H7 (cell line): ENCODE results near the gene GPC5. TPM values are rescaled to one million over a fixed set of nuclear protein-coding genes. Genes with fewer than 3 reads are reported as not detected.

ENCODE experiments used
- DNase-seq: peaks from one replicate; pipeline ENCODE4 v3.0.0; 2012
- H3K27me3 ChIP-seq: 2 replicates; pipeline ENCODE4 v1.6.0; 2011; ENCODE audit warnings: mild to moderate bottlenecking, low read length; ENCODE audit not compliant: control insufficient read depth, insufficient read depth
- H3K36me3 ChIP-seq: replicated peaks from 2 replicates; pipeline ENCODE4 v1.5.1; 2011; ENCODE audit warnings: low read length; ENCODE audit not compliant: control insufficient read depth, insufficient read depth
- H3K4me3 ChIP-seq: 2 replicates; pipeline ENCODE4 v1.5.1; 2011; ENCODE audit warnings: low read depth, mild to moderate bottlenecking, control low read depth, low read length, moderate library complexity; ENCODE audit not compliant: insufficient read depth
- total RNA-seq: library from RNA; depleted of rRNA; stranded (reverse); fragments of >200 nt; shearing (Covaris generic); gene quantifications from 2 replicates; pipeline ENCODE4 v1.2.3, GENCODE V29; 2014

GPC5 gene
- total RNA-seq, 1 experiment from 2014 or later, result 0.07 TPM

- H3K36me3 ChIP-seq, result no peaks in the 10 kb centered on the region
- no peak overlapping the region for H3K4me3 ChIP-seq
- no peaks in the 10 kb centered on the region for H3K27me3 ChIP-seq
- no peak for DNase-seq
These were observed 318.1 kb downstream of the GPC5 start for GRCh38 chr13:91716436-91717065.

GRCh38 chr13:91719033-91719432 lies 320.6 kb downstream of the GPC5 start:
- Histone ChIP-seq H3K27me3 (no peaks in the 10 kb centered on the region), H3K36me3 (no peaks in the 10 kb centered on the region), H3K4me3 (no peak overlapping the region)
- DNase-seq, result no peak

DNA sequence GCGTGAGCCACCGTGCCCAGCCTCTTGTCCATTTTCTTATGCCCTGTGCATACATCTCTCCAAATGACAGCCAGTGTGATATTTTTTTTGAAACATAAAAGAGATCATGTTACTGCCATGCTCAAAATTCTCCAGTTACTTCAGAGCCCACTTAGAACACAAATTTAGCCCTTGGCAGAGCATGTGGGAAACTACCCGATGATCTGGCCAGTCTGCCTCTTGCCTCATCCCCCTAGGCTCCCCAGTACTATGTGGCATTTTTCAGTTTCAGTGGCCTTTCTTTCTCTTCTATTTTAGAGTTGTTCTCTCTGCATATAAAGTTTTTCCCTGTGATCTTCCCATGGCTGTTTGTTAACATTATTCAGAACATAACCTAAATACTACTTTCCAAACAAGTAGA lies 323.0 kb downstream of the GPC5 start:
- no peak overlapping the region for H3K4me3 ChIP-seq

DNA sequence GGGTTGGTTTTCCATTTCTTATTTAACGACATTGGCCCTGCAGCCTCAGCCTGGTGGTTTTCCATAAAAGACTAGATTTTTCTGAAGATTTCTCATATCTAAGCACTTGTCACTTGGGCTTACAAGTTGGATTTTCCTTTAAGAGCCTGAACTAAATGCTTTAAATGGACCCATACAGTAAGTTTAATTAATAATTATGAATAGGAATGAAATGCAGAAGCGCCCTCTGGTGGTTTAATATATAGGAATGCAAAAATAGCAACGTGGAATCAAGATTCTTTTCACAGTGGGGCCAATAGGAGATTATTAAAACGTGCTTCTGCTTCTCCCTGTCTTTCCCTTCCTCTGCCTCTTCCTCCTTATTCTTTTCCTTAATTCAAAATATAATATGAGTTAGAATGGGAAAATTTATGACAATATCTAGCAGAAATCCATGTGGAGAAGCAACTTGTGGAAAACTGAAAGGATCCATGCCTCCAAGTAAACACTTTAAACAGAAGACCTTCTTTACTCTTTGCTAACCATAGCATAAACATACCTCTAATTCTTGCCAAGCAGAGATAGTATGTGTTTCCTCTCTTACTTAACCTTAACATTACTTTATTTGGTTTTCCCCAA lies 324.0 kb downstream of the GPC5 start:
- H3K4me3 ChIP-seq, result no peak overlapping the region
- H3K36me3 ChIP-seq, result no peaks in the 10 kb centered on the region
- DNase-seq, result peak; percentile 3
- H3K27me3 ChIP-seq, result no peaks in the 10 kb centered on the region

More for the DNA sequence above, 323.0 kb downstream of the GPC5 start:
- Histone ChIP-seq H3K36me3 (no peaks in the 10 kb centered on the region), H3K27me3 (no peaks in the 10 kb centered on the region)
- no peak for DNase-seq

GRCh38 chr13:91724591-91724990 lies 326.2 kb downstream of the GPC5 start:
- DNase-seq, result no peak
- no peaks in the 10 kb centered on the region for H3K27me3 ChIP-seq
- no peaks in the 10 kb centered on the region for H3K36me3 ChIP-seq
- no peak overlapping the region for H3K4me3 ChIP-seq

GRCh38 chr13:91725646-91726045 lies 327.2 kb downstream of the GPC5 start:
- Histone ChIP-seq H3K36me3 (no peaks in the 10 kb centered on the region), H3K4me3 (no peak overlapping the region), H3K27me3 (no peaks in the 10 kb centered on the region)
- no peak for DNase-seq

- DNase-seq, result no peak
- H3K36me3 ChIP-seq, result no peaks in the 10 kb centered on the region
These were observed 328.2 kb downstream of the GPC5 start for GRCh38 chr13:91726671-91727070.

GRCh38 chr13:91729859-91730258 lies 331.4 kb downstream of the GPC5 start:
- H3K4me3 ChIP-seq, result no peak overlapping the region
- no peak for DNase-seq
- no peaks in the 10 kb centered on the region for H3K27me3 ChIP-seq
- H3K36me3 ChIP-seq, result no peaks in the 10 kb centered on the region

More at GRCh38 chr13:91726671-91727070, 328.2 kb downstream of the GPC5 start:
- Histone ChIP-seq H3K27me3 (no peaks in the 10 kb centered on the region), H3K4me3 (no peak overlapping the region)

DNA sequence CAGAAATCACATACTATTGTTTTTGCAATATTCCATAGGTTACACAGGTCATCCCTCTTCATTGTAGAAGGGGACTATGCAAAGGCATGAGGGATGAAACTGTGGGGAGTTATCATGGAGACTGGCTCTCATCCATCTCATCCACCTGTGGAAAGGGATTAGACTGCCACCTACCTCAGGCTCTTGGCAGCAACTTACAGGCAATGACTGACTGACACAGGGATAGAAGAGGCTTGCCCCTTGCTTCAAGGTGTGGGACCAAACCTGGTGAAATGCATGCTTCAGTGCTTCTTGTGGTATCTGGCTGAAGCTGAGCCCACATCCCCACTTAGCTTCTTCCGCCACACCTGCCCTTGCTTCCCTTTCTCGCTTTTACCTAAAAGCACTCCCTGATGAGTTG lies 341.3 kb downstream of the GPC5 start:
- H3K4me3 ChIP-seq, result no peak overlapping the region
- H3K27me3 ChIP-seq, result no peaks in the 10 kb centered on the region
- no peak for DNase-seq
- no peaks in the 10 kb centered on the region for H3K36me3 ChIP-seq

- H3K27me3 ChIP-seq, result no peaks in the 10 kb centered on the region
- no peak overlapping the region for H3K4me3 ChIP-seq
- no peak for DNase-seq
- no peaks in the 10 kb centered on the region for H3K36me3 ChIP-seq
These were observed 342.3 kb downstream of the GPC5 start for GRCh38 chr13:91740756-91741155.

GRCh38 chr13:91741925-91742324 lies 343.5 kb downstream of the GPC5 start:
- Histone ChIP-seq H3K36me3 (no peaks in the 10 kb centered on the region), H3K27me3 (no peaks in the 10 kb centered on the region), H3K4me3 (no peak overlapping the region)
- DNase-seq, result no peak

GRCh38 chr13:91744284-91744683 lies 345.9 kb downstream of the GPC5 start:
- no peak for DNase-seq
- no peaks in the 10 kb centered on the region for H3K27me3 ChIP-seq
- no peaks in the 10 kb centered on the region for H3K36me3 ChIP-seq
- H3K4me3 ChIP-seq, result no peak overlapping the region

GRCh38 chr13:91745967-91746366 lies 347.5 kb downstream of the GPC5 start:
- Histone ChIP-seq H3K36me3 (no peaks in the 10 kb centered on the region), H3K27me3 (no peaks in the 10 kb centered on the region), H3K4me3 (no peak overlapping the region)
- no peak for DNase-seq

DNA sequence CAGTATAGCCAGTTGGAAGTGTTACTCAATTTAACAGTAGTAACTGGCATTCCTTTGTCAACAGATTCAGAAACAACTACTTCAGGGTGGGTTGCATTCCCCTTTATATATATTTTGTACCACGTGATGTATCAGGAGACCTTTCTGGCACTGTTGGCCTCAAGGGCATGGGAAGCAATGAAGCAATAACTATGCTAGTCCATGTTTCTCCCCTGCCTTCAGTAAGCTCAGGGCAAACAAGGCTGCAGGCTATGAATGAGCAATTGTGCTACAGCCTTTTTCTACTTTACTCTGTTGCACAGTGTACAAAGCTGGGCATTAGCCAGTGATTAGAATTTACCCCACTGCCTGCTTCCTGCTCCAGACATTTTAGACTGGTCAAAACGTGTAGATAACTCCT lies 348.8 kb downstream of the GPC5 start:
- Histone ChIP-seq H3K27me3 (no peaks in the 10 kb centered on the region), H3K4me3 (no peak overlapping the region), H3K36me3 (no peaks in the 10 kb centered on the region)
- no peak for DNase-seq

- no peaks in the 10 kb centered on the region for H3K27me3 ChIP-seq
- no peaks in the 10 kb centered on the region for H3K36me3 ChIP-seq
- DNase-seq, result no peak
- H3K4me3 ChIP-seq, result no peak overlapping the region
These were observed 350.1 kb downstream of the GPC5 start for GRCh38 chr13:91748416-91749089.
